ENCODE data around the gene FBP1. TPM values are rescaled to one million over a fixed set of nuclear protein-coding genes. Genes with fewer than 3 reads are reported as not detected.

FBP1 gene
- total and polyA plus RNA-seq, 7 donors: 0.24 to 1.4 (median 0.83) TPM

GRCh38 chr9:94666364-94667099 is 27.2 kb upstream of the FBP1 start:
- WGBS, 3 donors: 78 to 82% (median 81%) methylated on average over 14 of the region's 14 CpGs
- Histone ChIP-seq H3K27ac (no peak overlapping the region), H3K9me3 (no peaks in the 10 kb centered on the region), H3K36me3 (ENCODE audit: insufficient read depth in 1 of 2, low read depth in 1 of 2) (no peaks in the 10 kb centered on the region), H3K27me3 (ENCODE audit: insufficient read depth in 3 of 3, low read length in 2 of 3) (no peaks in the 10 kb centered on the region), H3K4me3 (no peak overlapping the region), H3K4me1 (no peaks in the 10 kb centered on the region)
- no peak for DNase-seq
- TF ChIP-seq, protein P1, sequence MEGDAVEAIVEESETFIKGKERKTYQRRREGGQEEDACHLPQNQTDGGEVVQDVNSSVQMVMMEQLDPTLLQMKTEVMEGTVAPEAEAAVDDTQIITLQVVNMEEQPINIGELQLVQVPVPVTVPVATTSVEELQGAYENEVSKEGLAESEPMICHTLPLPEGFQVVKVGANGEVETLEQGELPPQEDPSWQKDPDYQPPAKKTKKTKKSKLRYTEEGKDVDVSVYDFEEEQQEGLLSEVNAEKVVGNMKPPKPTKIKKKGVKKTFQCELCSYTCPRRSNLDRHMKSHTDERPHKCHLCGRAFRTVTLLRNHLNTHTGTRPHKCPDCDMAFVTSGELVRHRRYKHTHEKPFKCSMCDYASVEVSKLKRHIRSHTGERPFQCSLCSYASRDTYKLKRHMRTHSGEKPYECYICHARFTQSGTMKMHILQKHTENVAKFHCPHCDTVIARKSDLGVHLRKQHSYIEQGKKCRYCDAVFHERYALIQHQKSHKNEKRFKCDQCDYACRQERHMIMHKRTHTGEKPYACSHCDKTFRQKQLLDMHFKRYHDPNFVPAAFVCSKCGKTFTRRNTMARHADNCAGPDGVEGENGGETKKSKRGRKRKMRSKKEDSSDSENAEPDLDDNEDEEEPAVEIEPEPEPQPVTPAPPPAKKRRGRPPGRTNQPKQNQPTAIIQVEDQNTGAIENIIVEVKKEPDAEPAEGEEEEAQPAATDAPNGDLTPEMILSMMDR (IDR thresholded peaks at IDR 0.05): no peak
- no peak for ATAC-seq
- intact Hi-C loops (cut with DNase I): no loop called here

GRCh38 chr9:94665613-94666012 is 26.3 kb upstream of the FBP1 start:
- no peak overlapping the region for H3K4me3 ChIP-seq
- intact Hi-C loops (cut with DNase I): no loop called here
- no peaks in the 10 kb centered on the region for H3K36me3 ChIP-seq (ENCODE audit: insufficient read depth in 1 of 2, low read depth in 1 of 2)
- H3K27me3 ChIP-seq (ENCODE audit: insufficient read depth in 3 of 3, low read length in 2 of 3): no peaks in the 10 kb centered on the region
- H3K4me1 ChIP-seq: no peaks in the 10 kb centered on the region
- WGBS, 3 donors: 78 to 84% (median 82%) methylated on average over 3 of the region's 3 CpGs
- TF ChIP-seq, protein P1 (IDR thresholded peaks at IDR 0.05): no peak
- no peak overlapping the region for H3K27ac ChIP-seq
- DNase-seq (no peak), ATAC-seq (no peak)
- H3K9me3 ChIP-seq: no peaks in the 10 kb centered on the region

DNA sequence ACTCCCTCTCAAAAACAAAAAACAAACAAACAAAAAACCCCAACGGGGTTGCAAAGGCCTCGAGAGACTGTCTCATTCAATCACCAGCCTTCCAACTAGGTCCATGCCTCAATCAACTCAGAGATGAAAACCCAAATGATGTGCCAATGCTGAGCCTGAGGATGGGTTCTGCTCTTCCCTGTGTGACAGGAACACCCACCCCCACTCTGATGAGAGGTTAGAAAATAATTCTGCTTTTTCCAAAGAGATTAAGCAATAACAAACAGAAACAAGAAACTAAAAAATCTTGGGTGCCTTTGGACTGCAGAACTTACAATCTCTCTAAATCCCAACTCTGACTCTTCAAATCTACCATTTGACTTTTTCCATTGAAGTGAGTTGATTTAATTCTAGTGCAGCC is 25.5 kb upstream of the FBP1 start:
- 74 to 81% (median 78%) methylated on average over 2 of the region's 2 CpGs for WGBS, 3 donors
- H3K4me3 ChIP-seq: no peak overlapping the region
- intact Hi-C loops (cut with DNase I): no loop called here

DNA sequence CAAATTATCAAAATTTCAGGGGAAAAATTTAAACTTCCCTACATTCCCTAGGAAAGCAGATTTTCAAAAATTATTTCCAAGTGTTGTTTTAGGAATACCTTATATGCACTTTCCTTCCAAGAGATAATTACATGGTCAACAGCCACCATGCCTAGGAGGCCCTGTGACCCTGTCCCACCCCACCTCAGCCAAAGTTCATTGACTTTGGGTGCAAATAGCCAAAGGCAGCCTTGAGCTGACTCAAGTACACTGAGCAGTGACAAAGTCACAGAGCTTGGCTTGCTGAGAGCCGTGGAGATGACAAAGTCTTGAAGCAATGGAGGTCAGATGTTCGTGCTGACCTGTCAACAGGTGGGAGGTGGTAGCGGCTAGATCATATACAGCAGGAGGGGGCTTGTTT is 24.3 kb upstream of the FBP1 start:
- intact Hi-C loops (cut with DNase I): no loop called here
- Histone ChIP-seq H3K27ac (no peak overlapping the region), H3K27me3 (ENCODE audit: insufficient read depth in 3 of 3, low read length in 2 of 3) (no peaks in the 10 kb centered on the region)

More for the DNA sequence above, 25.5 kb upstream of the FBP1 start:
- Histone ChIP-seq H3K27me3 (ENCODE audit: insufficient read depth in 3 of 3, low read length in 2 of 3) (no peaks in the 10 kb centered on the region), H3K27ac (no peak overlapping the region), H3K36me3 (ENCODE audit: insufficient read depth in 1 of 2, low read depth in 1 of 2) (no peaks in the 10 kb centered on the region), H3K9me3 (no peaks in the 10 kb centered on the region), H3K4me1 (no peaks in the 10 kb centered on the region)
- DNase-seq (no peak), ATAC-seq (no peak)
- TF ChIP-seq, protein P1 (IDR thresholded peaks at IDR 0.05): no peak

More for the DNA sequence above, 24.3 kb upstream of the FBP1 start:
- Histone ChIP-seq H3K36me3 (ENCODE audit: insufficient read depth in 1 of 2, low read depth in 1 of 2) (no peaks in the 10 kb centered on the region), H3K4me3 (no peak overlapping the region), H3K9me3 (no peaks in the 10 kb centered on the region), H3K4me1 (no peaks in the 10 kb centered on the region)
- 95 to 99% (median 96%) methylated on average over 3 of the region's 3 CpGs for WGBS, 3 donors
- DNase-seq (no peak), ATAC-seq (no peak)
- TF ChIP-seq, protein P1 (IDR thresholded peaks at IDR 0.05): no peak

Data from psoas muscle (tissue), 8 donors.